GM12872 (cell line): Measurements from ENCODE around the gene TTC4.

Experiments
- CTCF ChIP-seq: IDR thresholded peaks from 3 replicates; pipeline ENCODE4 v1.5.1; 2011; ENCODE audit warnings: low read depth, mild to moderate bottlenecking, low read length, moderate library complexity; ENCODE audit not compliant: insufficient read depth

TTC4 gene

GRCh38 chr1:54703471-54703870, 12.2 kb upstream of the TTC4 start:
- no peak for TF ChIP-seq CTCF

GRCh38 chr1:54705153-54705552, 10.5 kb upstream of the TTC4 start:
- TF ChIP-seq CTCF = no peak

GRCh38 chr1:54706419-54706818, 9.2 kb upstream of the TTC4 start:
- no peak for TF ChIP-seq CTCF

GRCh38 chr1:54708385-54708784, 7.3 kb upstream of the TTC4 start:
- TF ChIP-seq CTCF = no peak

GRCh38 chr1:54709547-54710292, 5.9 kb upstream of the TTC4 start:
- TF ChIP-seq CTCF = no peak

GRCh38 chr1:54710434-54710833, 5.2 kb upstream of the TTC4 start:
- no peak for TF ChIP-seq CTCF

GRCh38 chr1:54710841-54711240, 4.8 kb upstream of the TTC4 start:
- TF ChIP-seq CTCF = no peak

- TF ChIP-seq CTCF = no peak
These were observed 4.1 kb upstream of the TTC4 start for GRCh38 chr1:54711536-54711935.
